KOPT-K1 (cell line): ENCODE data around the gene CLIC4.
"Not testable (repeated sequence)": the region's sequence is repeated elsewhere in the genome, so short reads cannot be mapped to it uniquely, and the experiment has no call there.

ENCODE experiments used
- H3K27ac ChIP-seq: fragments of 200-600 bp; sonication (generic); 2 replicates; pipeline ENCODE4 v1.5.1; 2016; ENCODE audit warnings: antibody characterized with exemption, mild to moderate bottlenecking, low read depth, low read length; ENCODE audit not compliant: poor library complexity, severe bottlenecking
- H3K36me3 ChIP-seq: fragments of 200-600 bp; sonication (generic); 2 replicates; pipeline ENCODE4 v1.5.1; 2017; ENCODE audit warnings: antibody characterized with exemption, mild to moderate bottlenecking, low read length, moderate library complexity; ENCODE audit not compliant: insufficient read depth
- H3K9me3 ChIP-seq: fragments of 200-600 bp; sonication (generic); 2 replicates; pipeline ENCODE4 v1.5.1; 2017; ENCODE audit warnings: antibody characterized with exemption, low read length, mild to moderate bottlenecking; ENCODE audit not compliant: insufficient read depth, poor library complexity, severe bottlenecking

The CLIC4 gene

DNA sequence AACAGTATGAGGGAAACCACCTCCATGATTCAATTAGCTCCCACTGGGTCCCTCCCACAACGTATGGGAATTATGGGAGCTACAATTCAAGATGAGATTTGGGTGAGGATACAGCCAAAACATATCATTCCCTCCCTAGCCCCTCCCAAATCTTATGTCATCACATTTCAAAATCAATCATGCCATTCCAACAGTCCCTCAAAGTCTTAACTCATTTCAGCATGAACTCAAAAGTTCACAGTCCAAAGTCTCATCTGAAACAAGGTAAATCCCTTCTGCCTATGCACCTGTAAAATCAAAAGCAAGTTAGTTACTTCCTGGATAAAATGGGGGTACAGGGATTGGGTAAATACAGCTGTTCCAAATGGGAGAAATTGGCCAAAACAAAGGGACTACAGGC, 146.1 kb downstream of the CLIC4 start:
- peaks cover 27% of the 10 kb centered on the region for H3K9me3 ChIP-seq
- not testable (repeated sequence) for H3K27ac ChIP-seq, H3K36me3 ChIP-seq

DNA sequence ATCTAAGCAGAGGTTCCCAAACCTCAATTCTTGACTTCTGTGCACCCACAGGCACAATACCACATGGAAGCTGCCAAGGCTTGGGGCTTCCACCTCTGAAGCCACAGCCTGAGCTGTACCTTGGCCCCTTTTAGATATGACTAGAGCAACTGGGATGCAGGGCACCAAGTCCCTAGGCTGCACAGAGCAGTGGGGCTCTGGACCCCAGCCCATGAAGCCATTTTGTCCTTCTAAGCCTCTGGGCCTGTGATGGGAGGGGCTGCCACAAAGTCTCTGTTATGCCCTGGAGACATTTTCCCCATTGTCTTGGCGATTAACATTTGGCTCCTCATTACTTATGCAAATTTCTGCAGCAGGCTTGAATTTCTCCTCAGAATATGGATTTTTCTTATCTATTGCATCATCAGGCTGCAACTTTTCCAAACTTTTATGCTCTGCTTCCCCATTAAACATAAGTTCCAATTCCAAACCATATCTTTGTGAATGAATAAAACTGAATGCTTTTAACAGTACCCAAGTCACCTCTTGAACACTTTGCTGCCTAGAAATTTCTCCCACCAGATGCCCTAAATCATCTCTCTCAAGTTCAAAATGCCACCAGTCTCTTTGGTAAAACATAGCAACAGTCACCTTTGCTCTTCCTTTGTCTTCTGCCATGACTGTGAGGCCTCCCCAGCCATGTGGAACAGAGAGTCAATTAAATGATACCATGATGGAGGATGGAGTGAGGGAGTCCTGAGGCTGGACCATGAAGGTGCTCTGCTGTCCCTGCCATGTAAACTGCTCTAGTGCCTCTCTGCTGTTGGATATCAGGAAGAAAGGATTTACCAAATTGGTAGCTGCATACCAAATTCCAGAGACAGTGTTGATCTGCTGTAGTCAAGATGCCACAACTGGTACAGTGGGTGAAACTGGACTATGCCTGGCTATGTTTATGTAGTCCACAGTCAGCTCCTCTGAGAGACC, 147.2 kb downstream of the CLIC4 start:
- Histone ChIP-seq H3K36me3 (no peaks in the 10 kb centered on the region), H3K27ac (no peak overlapping the region), H3K9me3 (peaks cover 27% of the 10 kb centered on the region)

DNA sequence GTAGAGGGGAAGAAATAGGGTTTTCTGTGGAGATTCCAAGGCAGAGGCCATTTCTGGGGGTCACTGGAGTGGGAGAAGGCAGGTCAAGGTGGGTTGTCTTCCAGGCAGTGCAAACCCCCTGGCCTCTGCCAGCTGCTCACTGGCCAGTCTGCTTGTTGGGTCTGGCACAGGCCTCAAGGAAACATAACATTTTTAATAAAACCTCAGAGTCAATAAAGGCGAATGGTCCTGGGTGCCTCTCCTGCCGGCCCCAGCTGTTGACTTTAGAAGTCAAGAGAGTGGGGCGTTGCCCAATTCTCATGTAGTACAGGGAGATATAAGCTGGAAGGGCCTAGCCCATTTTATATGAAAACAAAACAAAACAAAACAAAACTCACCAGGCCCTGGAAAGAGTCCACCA, 148.2 kb downstream of the CLIC4 start:
- no peak overlapping the region for H3K27ac ChIP-seq
- H3K36me3 ChIP-seq, result no peaks in the 10 kb centered on the region
- peaks cover 27% of the 10 kb centered on the region for H3K9me3 ChIP-seq
